HCT116 (cell line): ENCODE data around the gene AGAP4.
"Not testable (repeated sequence)": the region's sequence is repeated elsewhere in the genome, so short reads cannot be mapped to it uniquely, and the experiment has no call there.

Experiments
- POLR2A ChIP-seq: IDR thresholded peaks from 2 replicates; pipeline ENCODE4 v1.7.0; 2011; ENCODE audit warnings: borderline replicate concordance; ENCODE audit not compliant: insufficient read depth, insufficient read length; ENCODE audit errors: extremely low read depth
- RAD21 ChIP-seq: IDR thresholded peaks from 2 replicates; pipeline ENCODE4 v1.6.1; 2012; ENCODE audit warnings: low read depth, mild to moderate bottlenecking
- SIN3A ChIP-seq: IDR thresholded peaks from 2 replicates; pipeline ENCODE4 v1.6.1; 2012; ENCODE audit warnings: low read depth
- TF ChIP-seq, protein P1 (sequence below), 3 experiments: fragments of 200-600 bp in 1 of 3; sonication (generic) in 1 of 3; IDR thresholded peaks in 2 of 3; conservative IDR thresholded peaks in 1 of 3; 2 replicates each; pipeline ENCODE4 v1.5.1; 2012 to 2017; ENCODE audit warnings: low read depth in 2 of 3, low read length in 2 of 3, antibody characterized with exemption in 1 of 3, borderline replicate concordance in 1 of 3, control low read depth in 1 of 3, mild to moderate bottlenecking in 1 of 3, mixed read lengths in 1 of 3, mixed run types in 1 of 3, moderate library complexity in 1 of 3; ENCODE audit not compliant: insufficient read depth in 1 of 3

DNA sequence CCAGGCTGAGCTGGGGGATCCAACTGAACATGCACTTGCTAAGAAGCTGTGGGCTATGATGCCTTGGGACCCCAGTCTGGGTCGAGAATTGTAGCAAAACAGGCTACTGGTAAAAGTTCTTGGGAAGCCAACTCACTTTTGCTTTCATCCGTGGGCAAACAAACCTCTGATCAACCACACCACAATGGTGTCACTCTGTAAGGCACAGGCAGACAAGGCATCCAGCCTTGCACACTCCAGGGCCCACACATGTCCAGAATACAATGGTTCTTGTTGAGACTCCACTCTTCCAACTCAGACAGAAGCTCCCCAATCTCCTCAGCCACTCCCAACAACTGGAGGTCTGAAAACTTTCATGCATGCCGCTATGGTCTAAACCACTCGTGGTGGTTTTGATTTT, 10.6 kb upstream of the AGAP4 start:
- TF ChIP-seq SIN3A, POLR2A, RAD21: not testable (repeated sequence)
- TF ChIP-seq, protein P1, sequence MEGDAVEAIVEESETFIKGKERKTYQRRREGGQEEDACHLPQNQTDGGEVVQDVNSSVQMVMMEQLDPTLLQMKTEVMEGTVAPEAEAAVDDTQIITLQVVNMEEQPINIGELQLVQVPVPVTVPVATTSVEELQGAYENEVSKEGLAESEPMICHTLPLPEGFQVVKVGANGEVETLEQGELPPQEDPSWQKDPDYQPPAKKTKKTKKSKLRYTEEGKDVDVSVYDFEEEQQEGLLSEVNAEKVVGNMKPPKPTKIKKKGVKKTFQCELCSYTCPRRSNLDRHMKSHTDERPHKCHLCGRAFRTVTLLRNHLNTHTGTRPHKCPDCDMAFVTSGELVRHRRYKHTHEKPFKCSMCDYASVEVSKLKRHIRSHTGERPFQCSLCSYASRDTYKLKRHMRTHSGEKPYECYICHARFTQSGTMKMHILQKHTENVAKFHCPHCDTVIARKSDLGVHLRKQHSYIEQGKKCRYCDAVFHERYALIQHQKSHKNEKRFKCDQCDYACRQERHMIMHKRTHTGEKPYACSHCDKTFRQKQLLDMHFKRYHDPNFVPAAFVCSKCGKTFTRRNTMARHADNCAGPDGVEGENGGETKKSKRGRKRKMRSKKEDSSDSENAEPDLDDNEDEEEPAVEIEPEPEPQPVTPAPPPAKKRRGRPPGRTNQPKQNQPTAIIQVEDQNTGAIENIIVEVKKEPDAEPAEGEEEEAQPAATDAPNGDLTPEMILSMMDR (IDR thresholded peaks at IDR 0.05 in 2 of 3, conservative IDR thresholded peaks at IDR 0.05 in 1 of 3; ENCODE audit: borderline replicate concordance in 1 of 3, insufficient read depth in 1 of 3, low read depth in 2 of 3, low read length in 2 of 3) = not testable (repeated sequence)
